Measurements from ENCODE around the gene LAMA4. TPM values are rescaled to one million over a fixed set of nuclear protein-coding genes. Genes with fewer than 3 reads are reported as not detected.

Gene LAMA4
- total RNA-seq, 1 donor from 2014 or later: 1.1 TPM

DNA sequence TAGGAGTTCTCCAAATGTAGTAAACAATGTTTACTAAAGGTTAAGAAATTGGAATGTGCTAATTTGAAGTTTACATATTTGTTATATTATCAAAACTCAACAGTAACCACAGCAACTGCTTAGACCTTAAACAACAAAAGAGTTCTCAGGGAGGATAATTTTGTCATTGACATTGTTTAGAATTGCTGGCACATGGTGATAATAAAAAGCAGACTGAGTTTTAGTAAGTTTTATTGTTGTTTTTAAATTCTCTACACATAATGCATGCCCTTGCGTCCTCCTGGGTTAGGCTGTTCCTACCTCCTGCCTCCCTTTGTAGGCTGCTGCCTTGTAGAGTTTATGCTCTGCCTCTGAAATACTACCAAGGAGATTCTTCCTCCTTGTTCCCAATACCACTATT is 28.7 kb downstream of the LAMA4 start:
- Mint-ChIP-seq H3K4me3 (ENCODE audit: low read depth) (no peak overlapping the region), H3K4me1 (ENCODE audit: low read depth) (no peaks in the 10 kb centered on the region), H3K36me3 (ENCODE audit: insufficient read depth) (no peaks in the 10 kb centered on the region), H3K9me3 (ENCODE audit: low read depth) (no peaks in the 10 kb centered on the region), H3K27me3 (peaks cover 6% of the 10 kb centered on the region), H3K27ac (no peak overlapping the region)
- DNase-seq (ENCODE audit: low spot score, unreplicated experiment): no peak
- TF ChIP-seq, protein P1, sequence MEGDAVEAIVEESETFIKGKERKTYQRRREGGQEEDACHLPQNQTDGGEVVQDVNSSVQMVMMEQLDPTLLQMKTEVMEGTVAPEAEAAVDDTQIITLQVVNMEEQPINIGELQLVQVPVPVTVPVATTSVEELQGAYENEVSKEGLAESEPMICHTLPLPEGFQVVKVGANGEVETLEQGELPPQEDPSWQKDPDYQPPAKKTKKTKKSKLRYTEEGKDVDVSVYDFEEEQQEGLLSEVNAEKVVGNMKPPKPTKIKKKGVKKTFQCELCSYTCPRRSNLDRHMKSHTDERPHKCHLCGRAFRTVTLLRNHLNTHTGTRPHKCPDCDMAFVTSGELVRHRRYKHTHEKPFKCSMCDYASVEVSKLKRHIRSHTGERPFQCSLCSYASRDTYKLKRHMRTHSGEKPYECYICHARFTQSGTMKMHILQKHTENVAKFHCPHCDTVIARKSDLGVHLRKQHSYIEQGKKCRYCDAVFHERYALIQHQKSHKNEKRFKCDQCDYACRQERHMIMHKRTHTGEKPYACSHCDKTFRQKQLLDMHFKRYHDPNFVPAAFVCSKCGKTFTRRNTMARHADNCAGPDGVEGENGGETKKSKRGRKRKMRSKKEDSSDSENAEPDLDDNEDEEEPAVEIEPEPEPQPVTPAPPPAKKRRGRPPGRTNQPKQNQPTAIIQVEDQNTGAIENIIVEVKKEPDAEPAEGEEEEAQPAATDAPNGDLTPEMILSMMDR (IDR thresholded peaks at IDR 0.05; ENCODE audit: unreplicated experiment): no peak

- no peaks in the 10 kb centered on the region for H3K36me3 Mint-ChIP-seq (ENCODE audit: insufficient read depth)
- H3K4me3 Mint-ChIP-seq (ENCODE audit: low read depth): no peak overlapping the region
- no peak overlapping the region for H3K27ac Mint-ChIP-seq
- H3K9me3 Mint-ChIP-seq (ENCODE audit: low read depth): no peaks in the 10 kb centered on the region
- TF ChIP-seq, protein P1 (IDR thresholded peaks at IDR 0.05; ENCODE audit: unreplicated experiment): no peak
- H3K27me3 Mint-ChIP-seq: peaks cover 6% of the 10 kb centered on the region
- H3K4me1 Mint-ChIP-seq (ENCODE audit: low read depth): no peaks in the 10 kb centered on the region
- DNase-seq (ENCODE audit: low spot score, unreplicated experiment): no peak
Measured at GRCh38 chr6:112224088-112224487, 30.3 kb downstream of the LAMA4 start.

- no peaks in the 10 kb centered on the region for H3K9me3 Mint-ChIP-seq (ENCODE audit: low read depth)
- no peaks in the 10 kb centered on the region for H3K4me1 Mint-ChIP-seq (ENCODE audit: low read depth)
- H3K36me3 Mint-ChIP-seq (ENCODE audit: insufficient read depth): no peaks in the 10 kb centered on the region
- H3K27ac Mint-ChIP-seq: no peak overlapping the region
- H3K27me3 Mint-ChIP-seq: peaks cover 6% of the 10 kb centered on the region
- no peak overlapping the region for H3K4me3 Mint-ChIP-seq (ENCODE audit: low read depth)
- DNase-seq (ENCODE audit: low spot score, unreplicated experiment): no peak
- TF ChIP-seq, protein P1 (IDR thresholded peaks at IDR 0.05; ENCODE audit: unreplicated experiment): no peak
Measured at GRCh38 chr6:112223070-112223861, 31.1 kb downstream of the LAMA4 start.

GRCh38 chr6:112221981-112222852 is 32.1 kb downstream of the LAMA4 start:
- Mint-ChIP-seq H3K27me3 (peaks cover 6% of the 10 kb centered on the region), H3K4me1 (ENCODE audit: low read depth) (no peaks in the 10 kb centered on the region), H3K4me3 (ENCODE audit: low read depth) (no peak overlapping the region), H3K27ac (no peak overlapping the region), H3K9me3 (ENCODE audit: low read depth) (no peaks in the 10 kb centered on the region), H3K36me3 (ENCODE audit: insufficient read depth) (no peaks in the 10 kb centered on the region)
- DNase-seq (ENCODE audit: low spot score, unreplicated experiment): no peak
- TF ChIP-seq, protein P1 (IDR thresholded peaks at IDR 0.05; ENCODE audit: unreplicated experiment): no peak

DNA sequence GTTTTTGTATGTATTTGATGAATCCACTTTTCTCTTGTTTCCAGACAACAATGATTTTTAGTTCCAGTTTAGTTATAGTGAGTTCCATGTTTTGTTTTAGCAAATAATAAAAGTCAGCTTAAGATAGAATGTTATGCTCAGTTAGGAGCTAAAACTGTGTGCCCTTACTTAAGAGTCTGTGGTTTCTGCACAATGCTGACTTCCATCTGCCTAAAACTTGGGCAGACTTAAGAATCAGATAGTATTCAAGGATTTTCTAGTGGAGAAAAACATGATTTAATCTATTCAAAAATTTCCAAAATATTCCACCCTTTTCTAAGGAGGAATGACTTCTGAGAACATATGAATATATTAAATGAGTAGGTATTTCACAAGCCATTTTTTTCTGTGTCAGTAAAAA is 32.8 kb downstream of the LAMA4 start:
- H3K27me3 Mint-ChIP-seq: peaks cover 6% of the 10 kb centered on the region
- DNase-seq (ENCODE audit: low spot score, unreplicated experiment): no peak
- H3K9me3 Mint-ChIP-seq (ENCODE audit: low read depth): no peaks in the 10 kb centered on the region
- H3K4me1 Mint-ChIP-seq (ENCODE audit: low read depth): no peaks in the 10 kb centered on the region
- no peaks in the 10 kb centered on the region for H3K36me3 Mint-ChIP-seq (ENCODE audit: insufficient read depth)
- TF ChIP-seq, protein P1 (IDR thresholded peaks at IDR 0.05; ENCODE audit: unreplicated experiment): no peak
- H3K4me3 Mint-ChIP-seq (ENCODE audit: low read depth): no peak overlapping the region
- no peak overlapping the region for H3K27ac Mint-ChIP-seq

Measured in progenitor cell of endocrine pancreas (in vitro differentiated cells).